SK-N-SH (cell line): ENCODE data around the gene RIC3.
A peak's percentile ranks its signal among the peaks of the same experiment; 100 is the strongest.

ENCODE experiments used
- CHD2 ChIP-seq: fragments of 150-350 bp; IDR thresholded peaks from 2 replicates; pipeline ENCODE4 v1.6.1; 2018; ENCODE audit warnings: low read length; ENCODE audit not compliant: partially characterized antibody
- CTCF ChIP-seq: fragments of 200-600 bp; sonication (generic); IDR thresholded peaks from 2 replicates; pipeline ENCODE4 v1.6.1; 2017; ENCODE audit warnings: antibody characterized with exemption, mild to moderate bottlenecking, moderate library complexity
- EP300 ChIP-seq, 2 experiments: IDR thresholded peaks; 2 replicates each; pipeline versions ENCODE4 v1.4.0 to v1.6.1; 2012; ENCODE audit warnings: borderline replicate concordance in 1 of 2, low read depth in 1 of 2, low read length in 1 of 2
- FOSL2 ChIP-seq: IDR thresholded peaks from 2 replicates; pipeline ENCODE4 v1.4.0; 2012; ENCODE audit warnings: low read depth, mild to moderate bottlenecking, moderate library complexity, borderline replicate concordance
- GATA2 ChIP-seq: sonication (generic); formaldehyde crosslinking; IDR thresholded peaks from 2 replicates; pipeline ENCODE4 v1.5.0; 2020; ENCODE audit warnings: mild to moderate bottlenecking, missing genetic modification reagents
- MAX ChIP-seq: IDR thresholded peaks from 2 replicates; pipeline ENCODE4 v1.4.0; 2012; ENCODE audit warnings: low read depth
- NRF1 ChIP-seq: IDR thresholded peaks from 2 replicates; pipeline ENCODE4 v1.6.1; 2012; ENCODE audit warnings: low read depth, mild to moderate bottlenecking, low read length
- POLR2AphosphoS5 ChIP-seq: IDR thresholded peaks from 2 replicates; pipeline ENCODE4 v1.6.1; 2012; ENCODE audit warnings: low read depth, low read length
- RXRA ChIP-seq: IDR thresholded peaks from 2 replicates; pipeline ENCODE4 v1.4.0; 2012; ENCODE audit warnings: low read depth, mild to moderate bottlenecking, borderline replicate concordance
- TAF1 ChIP-seq: IDR thresholded peaks from 2 replicates; pipeline ENCODE4 v1.6.1; 2012; ENCODE audit warnings: low read depth, mild to moderate bottlenecking, low read length, moderate library complexity, borderline replicate concordance
- TCF12 ChIP-seq: IDR thresholded peaks from 2 replicates; pipeline ENCODE4 v1.4.0; 2012

DNA sequence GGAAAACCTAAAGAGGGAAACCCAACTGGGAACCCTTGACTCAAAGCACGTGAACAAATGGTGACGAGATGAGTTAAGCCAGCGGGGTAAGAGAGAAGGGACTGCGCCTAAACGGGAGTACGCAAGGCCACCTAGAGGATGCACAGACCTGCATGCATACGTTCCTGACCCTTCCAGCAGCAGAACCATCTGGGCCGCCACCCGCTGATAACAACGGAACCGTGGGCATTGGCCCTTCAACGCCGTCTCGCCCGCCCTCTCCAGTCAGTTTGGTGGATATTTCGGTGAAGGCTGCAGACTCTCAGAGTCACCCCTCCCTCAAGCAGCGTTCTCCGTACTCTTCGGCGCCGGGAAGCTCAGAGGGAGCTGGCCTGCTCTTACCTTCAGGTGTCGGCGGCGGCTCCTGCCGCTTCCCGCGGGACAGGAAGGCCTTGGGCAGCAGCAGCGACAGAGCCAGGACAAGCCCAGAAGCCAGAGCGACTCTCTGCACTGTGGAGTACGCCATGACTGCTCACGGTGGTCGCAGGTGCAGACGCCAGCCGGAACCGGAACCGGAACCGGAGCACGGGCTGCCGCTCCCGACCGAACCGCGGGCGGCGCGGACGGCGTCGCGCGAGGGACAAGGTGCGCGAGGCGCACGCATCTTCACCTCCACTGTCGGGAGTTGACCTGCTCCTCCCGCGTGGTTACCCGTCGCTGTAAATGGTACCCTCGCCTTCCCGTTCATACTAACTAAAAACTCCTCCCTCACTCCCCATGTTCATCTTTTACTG is at the start of gene RIC3:
- TF ChIP-seq TCF12 (no peak), TAF1 (no peak), EP300 (IDR thresholded peaks at IDR 0.05; ENCODE audit: borderline replicate concordance in 1 of 2, low read depth in 1 of 2, low read length in 1 of 2) (no peak), NRF1 (no peak), CTCF (no peak), CHD2 (no peak), FOSL2 (no peak), GATA2 (peak; percentile 22; the same call in 1 of the 2 replicates), POLR2AphosphoS5 (no peak), MAX (no peak), RXRA (no peak)
